GM15510 (cell line): ENCODE measurements around the gene RNASE9.

Experiments used
- POLR2A ChIP-seq: IDR thresholded peaks from 3 replicates; pipeline ENCODE4 v1.6.1; 2011; ENCODE audit warnings: borderline replicate concordance; ENCODE audit not compliant: insufficient read length; ENCODE audit errors: extremely low read depth

The RNASE9 gene

DNA sequence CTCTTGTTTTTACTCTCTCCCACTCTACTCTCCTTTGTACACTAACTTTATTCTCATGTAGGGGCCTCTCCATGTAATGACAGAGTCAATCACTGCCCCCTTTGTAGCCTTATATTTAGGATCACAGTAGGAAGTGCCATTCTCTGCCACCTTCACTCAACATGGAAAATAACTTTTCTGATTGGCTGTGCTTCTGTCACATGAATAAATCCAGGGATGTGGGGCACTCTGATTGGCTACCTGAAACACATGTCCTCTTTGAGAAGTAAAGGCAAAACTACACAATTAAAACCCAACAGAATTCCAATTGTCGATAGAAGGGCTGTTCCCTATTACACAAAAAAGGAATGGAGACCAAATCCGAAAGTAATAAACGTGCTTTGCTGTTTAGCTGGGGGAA lies at the start of gene RNASE9:
TSS of gene RNASE9 (minus strand) at position 87 of the 400 bp plus-strand sequence.
- TF ChIP-seq POLR2A: no peak

DNA sequence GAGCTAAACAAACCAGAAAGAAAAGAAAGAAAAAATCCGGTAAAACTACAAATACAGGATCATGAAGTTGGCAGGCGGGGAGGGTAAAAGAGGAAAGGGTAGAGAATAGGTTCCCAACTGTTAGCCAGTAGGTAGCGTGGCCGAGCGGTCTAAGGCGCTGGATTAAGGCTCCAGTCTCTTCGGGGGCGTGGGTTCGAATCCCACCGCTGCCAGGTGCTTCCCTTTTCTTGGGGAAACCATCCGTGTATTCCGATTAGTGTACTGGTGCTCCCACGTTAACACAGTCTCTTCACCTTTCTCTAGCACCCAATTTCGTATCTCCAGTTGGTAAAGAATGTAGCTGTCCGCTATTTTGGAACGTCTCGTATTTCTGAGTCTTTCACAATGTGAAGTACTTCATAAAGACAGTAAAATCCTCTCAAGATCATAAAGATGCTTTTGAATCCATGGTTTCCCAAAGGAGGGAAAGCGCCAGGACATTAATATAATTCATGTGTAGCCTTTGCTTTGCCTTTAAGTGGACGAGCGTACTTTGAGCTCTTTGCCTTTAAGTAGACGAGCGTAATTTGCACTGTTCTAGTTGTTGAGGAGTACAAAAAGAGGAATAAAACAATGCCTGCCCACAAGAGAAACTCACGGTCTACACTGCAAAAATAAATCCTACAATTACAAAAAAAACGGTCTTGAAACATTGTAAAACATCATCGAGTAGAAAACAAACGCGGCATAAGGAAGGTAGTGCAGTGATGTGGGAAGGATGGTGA lies 49.3 kb upstream of the RNASE9 start:
- TF ChIP-seq POLR2A: no peak

DNA sequence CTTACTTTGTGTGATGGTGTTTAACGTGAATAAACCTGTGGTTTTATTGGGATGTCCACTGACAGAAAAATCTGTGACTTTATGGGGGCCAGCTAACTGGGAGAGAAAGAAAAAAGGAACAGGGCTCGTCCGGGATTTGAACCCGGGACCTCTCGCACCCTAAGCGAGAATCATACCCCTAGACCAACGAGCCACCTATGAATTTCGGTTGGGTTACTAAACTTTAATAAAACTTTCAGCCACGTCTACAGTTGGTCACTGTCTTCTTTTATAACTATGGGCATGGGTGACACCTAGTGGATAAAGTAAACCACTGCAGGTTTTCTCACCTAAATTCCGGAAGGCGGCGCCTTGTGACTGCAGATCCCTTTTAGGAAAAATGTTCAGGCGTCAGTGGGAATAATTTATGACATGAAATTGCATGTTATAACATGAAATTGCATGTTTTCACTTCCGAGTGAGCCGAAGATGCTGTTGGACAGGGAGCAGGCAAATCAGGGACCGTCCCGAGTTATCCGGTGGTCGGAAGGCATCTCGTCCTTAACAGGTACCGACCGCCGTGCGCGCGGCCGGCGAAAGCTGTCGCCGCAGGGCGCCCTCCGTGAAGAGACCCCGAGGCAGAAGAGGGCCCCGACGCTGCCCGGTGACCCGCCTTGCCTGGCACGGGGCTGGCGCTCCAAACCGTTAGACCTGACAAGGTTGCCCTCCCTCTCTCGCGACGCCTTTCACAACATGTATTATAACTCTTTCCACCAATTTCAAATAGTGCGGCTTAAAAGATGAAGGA lies 48.6 kb upstream of the RNASE9 start:
- no peak for TF ChIP-seq POLR2A

DNA sequence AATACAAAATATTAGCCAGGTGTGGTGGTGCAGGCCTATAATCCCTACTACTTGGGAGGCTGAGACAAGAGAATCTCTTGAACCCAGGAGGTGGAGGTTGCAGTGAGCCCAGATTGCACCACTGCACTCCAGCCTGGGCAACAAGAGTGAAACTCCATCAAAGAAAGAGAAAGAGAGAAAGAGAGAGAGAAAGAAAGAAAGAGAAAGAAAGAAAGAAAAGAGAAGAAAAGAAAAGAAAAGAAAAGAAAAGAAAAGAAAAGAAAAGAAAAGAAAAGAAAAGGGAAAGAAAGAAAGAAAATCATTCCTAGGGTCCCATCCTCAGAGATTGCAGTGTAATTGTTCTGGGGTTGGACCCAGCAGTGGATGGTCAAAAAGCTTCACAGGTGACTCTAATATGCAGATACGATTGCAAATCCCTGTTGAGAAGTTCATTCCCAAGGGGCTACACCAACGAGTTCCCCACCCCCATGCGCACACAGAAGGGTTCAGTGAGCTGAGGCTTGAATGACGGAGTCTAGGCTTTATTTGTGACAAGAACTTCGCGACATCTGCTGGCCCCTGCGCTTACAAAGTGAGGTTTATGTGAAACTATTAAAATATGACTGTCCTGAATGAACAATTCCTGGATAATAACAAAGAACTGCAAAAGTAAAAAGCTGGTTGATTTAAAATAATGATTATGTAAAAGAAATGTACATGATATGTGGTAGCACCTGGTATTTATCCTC lies 47.7 kb upstream of the RNASE9 start:
- no peak for TF ChIP-seq POLR2A

DNA sequence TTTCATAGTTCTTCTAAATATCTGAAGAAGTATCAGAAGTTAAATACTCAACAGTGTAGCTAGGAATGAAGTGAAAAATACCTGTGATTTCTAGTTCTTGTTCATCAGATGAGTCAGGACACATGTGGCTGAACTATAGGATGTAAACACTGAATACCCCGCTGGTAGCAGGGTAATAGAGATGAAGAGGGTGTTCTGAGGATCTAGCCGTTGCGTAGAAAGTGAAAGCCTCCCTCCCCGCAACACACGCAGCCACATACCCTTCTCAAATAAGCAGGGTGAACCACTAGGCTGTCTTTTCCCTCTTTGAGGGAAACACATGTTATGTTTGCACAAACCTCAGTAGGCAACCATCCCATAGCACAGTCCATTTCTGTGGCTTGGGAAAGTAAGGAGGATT lies 46.8 kb upstream of the RNASE9 start:
- TF ChIP-seq POLR2A: no peak

DNA sequence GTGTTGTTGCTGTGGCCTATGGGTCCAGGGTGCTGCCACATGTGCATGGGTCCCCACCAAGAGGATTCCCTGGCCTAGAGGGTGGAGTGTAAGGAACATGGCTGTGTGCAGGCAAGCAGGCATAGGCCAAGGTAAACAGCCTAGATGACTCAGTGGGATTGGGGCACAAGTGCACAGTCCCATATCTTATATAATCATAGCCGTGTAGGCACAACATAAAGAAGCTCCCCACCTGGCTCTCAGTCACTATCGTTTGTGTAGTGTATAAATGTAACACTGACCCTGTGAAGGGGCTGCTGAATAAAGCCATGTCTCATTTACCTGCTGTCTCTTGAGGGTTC lies 46.0 kb upstream of the RNASE9 start:
- no peak for TF ChIP-seq POLR2A

DNA sequence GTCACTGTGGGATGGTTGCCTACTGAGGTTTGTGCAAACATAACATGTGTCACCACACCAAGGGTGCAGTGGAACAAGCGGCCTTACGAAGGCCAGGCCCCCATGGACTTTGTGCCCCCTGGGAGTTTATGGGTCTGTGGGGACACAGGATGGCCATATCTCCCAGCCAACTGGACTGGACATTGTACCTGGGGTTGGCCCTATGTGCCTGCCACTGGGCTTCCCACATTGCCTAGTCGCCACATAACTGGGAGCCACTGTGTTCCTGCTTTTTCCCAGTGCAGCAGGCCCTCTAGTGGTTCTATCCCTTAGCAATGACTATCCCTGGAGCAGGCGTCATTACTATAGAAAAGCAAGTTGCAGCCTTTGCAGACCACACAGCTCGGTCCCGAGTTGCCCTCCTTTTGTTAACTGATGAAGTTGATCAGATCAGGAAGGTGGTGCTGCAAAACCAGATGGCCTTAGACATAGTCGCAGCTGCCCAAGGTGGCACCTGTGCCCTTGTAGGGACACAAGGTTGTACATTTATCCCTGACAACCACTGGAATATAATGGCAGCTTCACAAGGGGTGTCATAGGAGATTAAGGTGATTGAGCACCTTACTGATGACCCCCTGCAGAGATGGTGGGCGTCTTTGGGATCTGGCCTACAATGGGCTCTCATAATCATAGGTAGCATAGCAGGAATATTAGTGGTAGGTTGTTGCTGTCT lies 45.5 kb upstream of the RNASE9 start:
- TF ChIP-seq POLR2A: no peak

DNA sequence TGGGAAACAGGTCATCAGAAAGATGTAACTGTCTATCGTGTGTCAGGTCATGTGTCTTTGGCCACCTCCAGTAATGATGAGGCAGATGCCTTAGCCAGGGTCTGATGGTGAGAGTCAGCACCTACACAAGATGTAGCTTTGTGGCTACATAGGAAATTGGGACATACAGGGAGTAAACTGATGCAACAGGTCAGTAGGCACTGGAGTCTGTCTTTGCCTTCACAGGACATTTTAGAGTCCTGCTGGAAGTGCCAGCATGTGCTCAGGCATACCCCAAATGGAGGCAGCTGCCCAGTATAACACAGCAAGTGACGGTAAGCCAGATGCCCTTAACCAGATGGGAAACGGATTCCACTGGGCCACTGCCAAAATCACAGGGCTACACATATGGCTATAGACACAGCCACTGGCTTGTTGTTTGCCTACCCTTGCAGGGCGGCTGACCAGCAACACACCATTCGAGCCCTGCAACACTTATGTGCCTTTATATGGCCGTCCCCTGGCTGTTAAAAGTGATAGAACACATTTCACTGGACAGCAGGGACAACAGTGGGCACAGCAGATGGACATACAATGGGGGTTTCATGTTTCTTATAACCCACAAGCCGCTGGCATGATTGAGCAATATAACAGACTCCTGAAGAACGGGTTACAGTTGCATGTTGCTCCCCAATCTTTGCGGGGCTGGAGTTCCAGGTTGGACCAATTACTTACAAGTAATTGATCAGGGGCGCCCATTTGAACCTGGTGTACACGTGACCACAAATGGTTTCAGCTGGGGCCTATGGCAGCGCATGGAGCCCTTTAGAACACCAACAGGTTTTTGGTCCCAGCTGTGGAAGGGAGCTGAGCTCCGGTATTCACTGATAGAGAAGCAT lies 43.2 kb upstream of the RNASE9 start:
- TF ChIP-seq POLR2A: no peak

DNA sequence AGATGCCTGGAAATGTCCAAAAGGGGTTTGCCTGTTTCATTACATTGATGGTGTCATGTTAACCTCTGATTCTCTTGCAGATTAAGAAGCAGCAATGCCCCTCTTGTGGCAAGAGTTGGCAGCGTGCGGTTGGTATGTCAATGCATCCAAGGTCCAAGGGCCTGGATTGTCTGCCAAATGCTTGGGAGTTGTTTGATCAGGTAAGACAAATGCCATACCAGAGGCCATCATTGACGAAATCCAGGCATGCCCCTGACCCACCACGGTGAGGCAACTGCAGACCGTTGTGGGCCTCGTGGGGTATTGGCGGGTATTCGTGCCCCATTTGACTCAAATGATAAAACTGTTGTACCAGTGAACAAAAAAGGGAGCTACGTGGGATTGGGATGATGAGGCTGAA lies 41.7 kb upstream of the RNASE9 start:
- no peak for TF ChIP-seq POLR2A

DNA sequence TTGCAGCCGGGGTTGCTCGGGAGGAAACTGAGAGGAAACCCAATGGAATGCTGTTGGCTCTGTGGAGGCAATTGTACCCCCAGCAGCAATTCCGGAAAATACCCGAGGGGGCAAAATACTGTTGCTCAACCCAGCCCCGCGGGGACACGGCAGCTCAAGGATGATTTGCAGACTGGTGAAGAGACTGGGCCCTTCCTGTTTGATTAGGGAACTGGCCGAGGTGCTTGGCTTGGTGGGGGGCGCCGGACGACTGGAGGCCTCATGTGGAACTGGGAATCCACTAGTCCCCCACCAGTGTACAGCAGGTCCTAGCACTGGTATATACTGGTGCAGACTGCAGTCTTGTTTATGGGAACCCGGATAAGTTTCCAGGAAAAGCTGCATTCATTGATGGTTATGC lies 40.7 kb upstream of the RNASE9 start:
- TF ChIP-seq POLR2A: no peak

DNA sequence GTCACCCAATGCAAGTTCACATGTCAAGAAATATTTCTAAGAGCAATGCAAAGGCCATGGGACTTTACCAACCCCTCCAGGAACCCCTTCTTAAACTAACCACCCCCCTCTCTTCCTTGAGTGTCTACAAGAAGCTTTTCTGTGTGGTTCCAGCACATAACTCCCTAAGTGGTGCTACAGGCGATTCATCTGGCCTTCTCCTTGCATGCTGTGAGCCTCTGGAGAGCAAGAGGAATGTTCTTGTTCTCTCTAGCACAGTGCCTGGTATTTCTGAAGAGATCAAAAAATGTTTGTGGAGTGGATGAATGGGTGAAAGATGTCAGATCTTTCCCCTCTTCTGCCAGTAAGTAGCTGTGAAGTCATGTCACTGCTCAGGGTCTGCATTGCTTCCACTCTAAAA lies 36.3 kb upstream of the RNASE9 start:
- no peak for TF ChIP-seq POLR2A

DNA sequence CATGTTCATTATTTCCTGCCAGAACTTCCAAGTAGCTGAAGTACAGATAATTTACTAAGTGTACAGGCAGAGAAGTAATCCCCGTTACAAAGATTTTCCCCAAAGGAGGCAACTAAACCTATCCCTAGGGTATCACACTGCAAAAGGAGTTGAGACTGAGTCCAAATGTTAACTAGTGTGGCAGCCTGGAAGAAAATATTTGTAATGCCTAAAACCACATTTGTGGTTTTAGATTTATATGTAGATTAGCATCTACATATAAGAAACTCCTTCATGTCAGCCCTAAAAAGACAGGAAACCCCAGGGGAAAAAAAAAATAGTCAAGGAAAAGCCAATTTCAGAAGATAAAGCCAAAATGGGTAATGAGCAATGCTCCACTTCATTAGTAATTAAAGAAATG lies 31.7 kb upstream of the RNASE9 start:
- TF ChIP-seq POLR2A: no peak

DNA sequence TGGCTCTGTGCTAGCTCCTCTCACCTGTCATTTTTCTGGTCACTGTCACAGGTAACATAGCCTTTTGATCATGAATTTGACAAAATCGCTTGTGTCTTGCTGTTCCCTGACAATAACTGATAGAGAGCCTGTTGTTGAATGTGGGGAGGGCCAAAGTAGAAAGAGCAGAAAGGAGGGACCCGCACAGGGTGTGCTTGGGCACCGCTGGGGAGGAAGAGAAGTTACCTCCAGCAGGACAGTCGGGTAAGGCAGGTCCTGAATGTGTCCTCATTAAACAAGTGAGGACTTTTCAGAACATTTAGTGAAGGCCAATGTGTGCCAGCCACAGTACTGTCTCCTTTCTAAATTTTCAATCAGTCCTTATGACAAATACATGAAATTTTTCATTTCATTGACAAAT lies 30.4 kb upstream of the RNASE9 start, which contains the start of gene RNASE12:
TSS of gene RNASE12 (minus strand) at position 142 of the 400 bp plus-strand sequence. CDS start 653 bp downstream, outside the sequence.
- TF ChIP-seq POLR2A: no peak

DNA sequence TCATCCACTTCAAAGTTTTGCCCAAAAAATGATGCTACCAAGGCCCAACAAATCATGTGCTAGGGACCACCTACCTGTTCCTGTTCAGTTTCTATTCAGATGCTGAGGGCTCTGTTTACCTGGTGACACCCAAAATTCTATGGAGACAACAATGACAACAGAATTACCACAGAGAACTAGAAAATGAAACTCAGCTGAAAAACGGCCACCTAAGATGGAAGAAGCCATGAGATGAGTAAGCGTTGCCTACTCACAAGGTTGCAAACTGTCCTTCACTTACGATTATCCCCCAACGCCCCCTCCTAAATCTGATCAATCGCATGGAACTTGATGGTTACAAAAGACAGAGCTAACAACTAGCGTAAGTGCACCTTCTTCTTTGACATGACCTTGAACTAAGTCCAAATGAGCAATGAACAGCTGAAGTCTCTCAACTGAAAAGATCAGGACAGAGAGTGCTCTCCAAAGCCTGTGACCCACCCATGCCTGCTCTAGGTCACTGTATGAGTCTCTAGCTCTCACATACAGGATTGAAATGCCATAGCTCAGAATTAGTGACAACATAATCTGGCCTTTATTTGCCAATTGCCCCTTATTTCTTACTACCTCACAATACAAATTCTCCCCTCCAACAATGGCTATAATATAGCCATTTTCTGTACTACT lies 26.8 kb upstream of the RNASE9 start, which contains the start of gene RNASE11:
TSS of gene RNASE11 (minus strand) at position 513 of the 666 bp plus-strand sequence.
- no peak for TF ChIP-seq POLR2A

DNA sequence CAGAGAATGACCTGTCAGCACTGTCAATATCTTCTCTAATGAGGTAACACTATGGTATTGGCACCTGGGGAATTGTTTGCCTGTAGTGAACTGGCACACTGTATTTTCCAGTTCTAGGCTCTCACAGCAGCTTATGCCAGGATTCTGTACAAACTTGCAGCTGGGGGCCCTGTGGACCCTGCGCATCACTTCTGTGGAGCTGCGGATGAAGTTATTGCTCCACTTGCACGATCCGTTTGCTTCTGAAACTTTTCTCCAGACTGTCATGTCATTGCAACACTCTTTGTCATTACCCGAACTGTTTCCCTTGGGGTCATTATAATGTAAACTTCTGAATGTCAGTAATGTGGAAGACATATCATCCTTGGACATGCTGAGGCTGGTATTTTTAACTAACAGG lies 23.1 kb upstream of the RNASE9 start:
- no peak for TF ChIP-seq POLR2A
